Superior temporal gyrus (tissue), 1 donor: ENCODE data around the gene TRIM65.
A peak's percentile ranks its signal among the peaks of the same experiment; 100 is the strongest.

ENCODE experiments used
- DNase-seq: peaks from one replicate; pipeline ENCODE4 v3.0.0-alpha.2; 2016; ENCODE audit errors: extremely low spot score

TRIM65 gene

DNA sequence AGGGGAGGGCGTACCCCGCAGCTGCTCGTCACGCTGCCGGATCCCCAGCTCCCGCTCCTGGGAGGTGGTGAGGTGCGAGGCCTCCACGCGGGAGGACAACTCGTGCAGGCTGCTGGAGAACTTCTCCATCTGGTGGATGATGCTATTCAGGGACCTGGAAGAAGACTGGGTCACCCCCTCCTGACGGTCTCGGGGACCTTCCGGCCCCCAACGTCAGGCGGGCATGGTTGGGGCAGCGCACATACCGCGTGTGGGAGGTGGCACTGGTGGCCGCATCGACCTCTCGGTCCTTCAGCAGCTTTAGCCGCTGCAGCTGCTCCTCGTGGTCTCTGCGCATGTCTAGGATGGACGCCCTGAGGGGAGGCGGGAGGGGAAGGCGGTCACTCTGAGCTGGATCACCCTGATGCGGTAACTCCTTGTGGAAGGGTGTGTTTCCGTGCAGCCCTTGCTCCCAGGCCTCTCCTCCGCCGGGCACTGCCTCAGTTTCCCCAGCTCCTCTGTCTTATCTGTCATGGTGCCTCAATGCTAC lies 21.2 kb upstream of the TRIM65 start:
- no peak for DNase-seq

DNA sequence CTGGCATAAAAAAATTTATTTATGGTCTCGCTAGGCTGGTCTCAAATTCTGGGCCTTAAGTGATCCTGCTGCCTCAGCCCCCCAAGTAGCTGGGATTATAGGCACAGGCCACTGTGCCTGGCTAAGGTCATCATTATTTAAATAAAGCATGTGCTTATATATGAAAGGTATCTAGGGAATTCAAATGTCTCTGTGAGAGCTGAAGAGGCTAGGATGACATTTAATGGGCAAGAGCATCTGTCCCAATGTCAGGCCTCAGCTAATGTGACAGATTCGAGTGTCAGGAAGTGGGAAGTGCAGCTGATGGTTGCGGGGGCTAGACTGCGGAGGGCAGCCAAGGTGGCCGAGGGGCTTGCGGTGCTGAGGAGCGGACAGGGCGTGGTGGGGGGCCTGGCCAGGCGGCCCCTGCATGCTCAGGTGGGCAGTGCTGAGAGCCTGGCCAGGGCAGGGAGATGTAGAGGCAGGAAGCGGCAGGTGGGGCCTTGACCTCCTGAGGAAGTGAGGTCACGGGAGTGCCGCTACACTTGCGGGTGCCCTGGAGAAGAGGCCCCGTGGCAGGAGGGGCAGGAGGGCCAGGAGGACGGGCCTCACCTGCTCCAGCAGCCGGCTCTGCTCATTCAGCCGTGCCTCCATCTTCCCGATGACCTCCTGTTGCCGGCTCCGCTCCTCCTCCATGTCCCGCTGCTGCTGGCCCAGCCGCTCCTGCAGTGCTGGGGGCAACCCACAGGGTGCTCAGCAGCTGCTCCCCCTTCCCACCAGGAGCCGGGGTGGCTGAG lies 20.6 kb upstream of the TRIM65 start:
- no peak for DNase-seq

DNA sequence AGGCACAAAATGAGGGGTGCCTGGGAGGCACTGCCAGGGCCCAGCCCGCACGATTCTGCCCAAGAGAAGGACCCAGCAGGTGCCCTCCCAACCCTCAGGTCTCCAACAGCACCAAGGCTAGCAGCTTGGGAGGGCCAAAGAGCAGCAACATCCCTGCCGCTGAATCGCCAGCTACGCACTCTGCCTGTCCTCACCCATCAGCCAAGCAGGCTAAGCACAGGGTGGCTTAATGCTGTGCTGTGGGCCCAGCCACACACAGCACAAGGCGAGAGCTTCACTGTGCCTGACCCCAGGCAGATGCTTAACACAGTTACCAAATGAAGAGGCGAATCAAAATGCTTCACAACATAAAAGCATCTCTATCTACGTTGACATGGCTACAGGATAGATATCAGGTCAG lies 18.5 kb upstream of the TRIM65 start:
- DNase-seq: no peak

DNA sequence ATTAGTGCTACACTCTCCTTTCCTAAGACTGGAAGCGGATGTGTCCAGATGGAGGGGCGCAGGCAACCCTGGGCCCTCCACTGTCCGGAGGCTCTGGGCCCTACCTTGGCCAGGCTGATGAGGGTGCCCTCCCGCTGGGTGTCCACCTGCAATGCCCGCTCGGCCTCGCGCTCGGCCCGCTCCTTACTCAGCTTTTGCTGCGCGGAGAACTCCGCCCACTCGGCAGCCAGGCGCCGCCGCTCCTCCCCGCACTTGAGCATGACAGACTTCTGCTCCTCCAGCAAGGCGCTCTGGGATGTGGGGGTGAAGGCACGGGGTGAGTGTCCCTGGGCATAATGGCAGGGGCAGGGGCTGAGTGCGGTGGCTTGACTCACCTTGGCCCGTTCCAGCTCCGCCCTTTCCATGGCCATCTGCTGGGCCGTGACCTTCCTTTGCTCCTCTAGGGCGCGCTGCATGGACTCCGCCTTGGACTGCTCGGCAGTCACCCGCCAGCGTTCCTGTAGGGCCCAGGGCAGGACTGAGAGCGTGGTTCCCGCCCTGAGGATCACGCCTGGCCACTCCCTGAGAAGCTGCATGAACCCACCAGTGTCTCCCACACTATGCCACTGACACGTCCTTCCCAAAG lies 18.0 kb upstream of the TRIM65 start:
- no peak for DNase-seq

DNA sequence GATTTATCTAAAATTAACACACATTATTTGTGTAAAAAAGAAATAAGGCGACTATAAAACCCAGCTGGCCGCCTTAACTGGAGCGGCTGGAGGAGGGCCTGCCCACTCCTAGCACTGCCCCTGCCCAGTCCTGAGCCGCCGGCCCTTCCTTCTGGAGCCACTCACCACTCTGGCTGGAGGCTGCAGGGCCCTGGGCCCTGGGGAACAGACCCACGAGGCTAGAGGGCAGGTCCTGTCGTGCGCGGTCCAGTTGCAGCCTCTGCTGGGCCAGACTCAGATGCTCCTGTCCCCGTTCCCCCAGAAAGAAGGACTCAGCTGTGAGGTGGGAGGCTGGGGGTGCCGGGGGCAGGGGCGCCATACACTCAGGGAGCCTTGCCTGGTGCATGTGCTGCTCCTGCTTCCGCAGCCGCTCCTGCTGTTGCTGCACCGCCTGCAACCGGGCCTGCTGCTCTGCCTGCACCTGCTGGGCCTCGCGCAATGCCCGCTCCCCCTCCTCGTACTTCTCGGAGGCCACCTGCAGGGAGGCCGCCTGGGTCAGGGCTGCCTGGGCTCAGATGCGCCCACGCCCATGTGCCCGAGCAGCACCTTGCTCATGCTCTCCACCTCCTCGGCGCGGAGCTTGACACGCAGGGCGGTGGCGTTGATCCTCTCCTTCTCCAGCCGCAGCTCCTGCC lies 16.9 kb upstream of the TRIM65 start:
- DNase-seq: no peak

DNA sequence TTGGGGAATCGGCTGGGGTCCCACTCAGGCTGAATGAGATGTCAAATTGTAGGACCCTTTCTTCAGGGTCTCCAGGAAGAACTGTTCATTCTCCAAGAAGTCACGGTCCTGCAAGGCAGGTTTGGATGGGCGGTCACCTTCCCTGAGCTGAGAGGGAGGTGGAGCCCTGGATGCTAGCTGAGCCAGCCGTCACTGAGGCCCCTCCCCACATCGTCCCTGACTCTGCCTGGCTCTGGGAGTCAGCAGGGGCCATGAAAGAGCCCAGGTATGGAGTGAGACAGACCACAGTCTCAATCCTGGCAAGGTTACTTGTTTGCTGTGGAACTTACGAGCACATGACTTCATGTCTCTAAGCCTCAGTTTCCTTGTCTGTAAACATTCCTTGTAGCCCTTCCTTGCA lies 13.9 kb upstream of the TRIM65 start:
- DNase-seq: no peak

DNA sequence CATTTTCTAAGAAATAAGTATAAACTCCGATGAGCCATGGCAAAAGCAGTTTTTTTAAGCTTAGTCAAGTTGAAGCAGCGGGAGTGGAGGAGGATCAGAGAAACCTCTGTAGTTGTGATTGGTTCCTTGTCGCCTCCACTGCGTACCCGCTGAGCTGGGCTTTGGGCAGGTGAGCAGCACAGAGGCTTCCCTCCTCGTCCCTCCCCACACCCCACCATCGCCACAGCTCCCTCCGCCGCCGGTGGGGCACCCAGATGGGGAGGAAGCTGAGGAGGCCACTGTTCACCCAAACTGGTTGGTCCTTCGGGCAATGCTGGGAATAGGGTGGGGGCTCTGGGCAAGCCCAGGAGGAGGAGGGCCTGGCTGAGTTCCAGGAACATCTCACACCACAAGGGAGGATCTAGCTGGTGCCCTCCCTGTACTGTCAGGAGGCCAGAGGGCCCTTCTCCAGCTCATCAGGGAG lies 13.1 kb upstream of the TRIM65 start:
- no peak for DNase-seq

DNA sequence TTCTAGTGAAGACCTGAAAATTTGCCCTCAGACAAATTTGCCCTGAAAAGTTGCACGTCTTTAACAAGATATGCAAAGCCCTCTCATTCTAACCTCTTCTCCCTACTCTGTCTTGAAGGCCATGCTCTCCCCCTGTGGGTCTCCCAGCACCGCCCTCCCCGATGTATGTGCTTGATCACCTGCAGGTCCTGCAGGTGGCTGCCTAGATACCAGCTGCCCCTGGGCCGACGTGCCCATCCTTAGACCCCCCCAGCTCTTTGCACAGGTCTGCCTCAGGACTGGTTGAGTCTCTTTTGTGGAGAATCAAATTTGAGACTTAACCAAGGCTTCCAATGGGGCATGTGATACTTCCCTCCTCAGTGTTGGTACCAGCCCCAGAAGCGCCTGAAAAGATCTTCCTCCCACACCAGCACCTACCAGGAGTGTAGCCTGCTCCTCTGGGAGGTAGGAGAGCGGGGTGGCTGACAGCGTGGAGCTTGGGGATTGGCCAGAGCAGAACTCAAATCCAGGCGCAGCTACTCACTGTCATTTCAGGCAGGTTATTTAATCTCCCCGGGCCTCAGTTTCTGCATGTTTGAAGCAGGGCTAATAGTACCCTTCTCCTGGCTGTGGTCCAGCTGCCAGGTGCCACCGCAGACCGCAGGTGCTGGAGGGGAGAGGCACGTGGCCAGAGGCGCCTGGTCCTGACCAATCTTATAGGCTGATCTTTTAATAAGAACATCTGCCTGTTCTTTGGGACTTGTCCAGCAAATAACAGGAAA lies 12.5 kb upstream of the TRIM65 start:
- no peak for DNase-seq

DNA sequence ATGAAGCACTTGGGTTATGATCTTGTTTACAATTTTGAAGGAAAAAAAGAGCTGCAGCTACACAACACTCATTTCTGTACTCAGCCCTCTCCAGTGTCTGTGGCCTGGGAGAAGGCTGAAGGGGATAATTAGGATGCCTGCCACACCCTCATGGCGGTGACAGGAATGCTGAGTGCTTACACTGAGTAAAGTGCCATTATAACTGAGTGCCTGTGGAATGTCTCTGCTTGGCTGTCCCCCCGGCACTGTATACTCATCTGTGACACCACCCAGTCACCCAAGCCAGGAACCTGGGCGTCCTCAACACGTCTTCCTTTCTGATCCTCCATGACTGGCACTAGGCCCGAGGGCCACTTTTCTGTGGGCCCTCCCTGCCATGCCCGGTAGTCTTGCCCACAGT lies 11.4 kb upstream of the TRIM65 start:
- no peak for DNase-seq

DNA sequence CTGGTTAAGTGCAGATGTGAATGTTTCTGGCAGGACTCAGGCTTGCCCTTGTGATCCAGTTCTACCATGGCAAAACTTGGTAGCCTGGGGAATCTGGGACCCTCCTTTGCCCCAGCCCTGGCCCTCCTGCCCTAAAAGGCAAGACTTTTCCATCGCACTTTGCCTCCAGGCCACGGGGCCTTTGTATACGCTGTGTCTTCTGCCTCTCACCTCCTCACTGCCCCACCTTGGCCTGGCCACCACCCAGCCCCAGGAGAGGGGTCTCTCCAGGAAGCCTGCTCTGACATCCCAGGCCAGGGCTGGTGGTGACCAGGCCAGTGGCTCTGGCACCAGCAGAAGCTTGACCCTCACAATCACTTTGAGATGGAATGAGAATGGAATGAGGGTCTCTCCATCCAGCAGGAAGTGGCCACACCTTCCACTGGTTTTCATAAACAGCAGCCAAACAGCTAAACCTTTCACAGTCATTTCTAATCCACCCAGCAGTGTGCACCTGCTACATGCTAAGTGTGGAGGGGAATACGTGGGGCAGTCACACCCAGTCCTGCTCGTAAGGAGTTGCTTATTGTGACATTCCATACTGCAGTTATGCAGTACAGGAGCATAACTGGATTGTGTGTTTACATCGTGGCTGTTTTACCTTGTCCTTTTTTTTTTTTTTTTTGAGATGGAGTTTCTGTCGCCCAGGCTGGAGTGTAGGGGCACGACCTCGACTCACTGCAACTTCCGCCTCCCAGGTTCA lies 9.6 kb upstream of the TRIM65 start:
- no peak for DNase-seq

DNA sequence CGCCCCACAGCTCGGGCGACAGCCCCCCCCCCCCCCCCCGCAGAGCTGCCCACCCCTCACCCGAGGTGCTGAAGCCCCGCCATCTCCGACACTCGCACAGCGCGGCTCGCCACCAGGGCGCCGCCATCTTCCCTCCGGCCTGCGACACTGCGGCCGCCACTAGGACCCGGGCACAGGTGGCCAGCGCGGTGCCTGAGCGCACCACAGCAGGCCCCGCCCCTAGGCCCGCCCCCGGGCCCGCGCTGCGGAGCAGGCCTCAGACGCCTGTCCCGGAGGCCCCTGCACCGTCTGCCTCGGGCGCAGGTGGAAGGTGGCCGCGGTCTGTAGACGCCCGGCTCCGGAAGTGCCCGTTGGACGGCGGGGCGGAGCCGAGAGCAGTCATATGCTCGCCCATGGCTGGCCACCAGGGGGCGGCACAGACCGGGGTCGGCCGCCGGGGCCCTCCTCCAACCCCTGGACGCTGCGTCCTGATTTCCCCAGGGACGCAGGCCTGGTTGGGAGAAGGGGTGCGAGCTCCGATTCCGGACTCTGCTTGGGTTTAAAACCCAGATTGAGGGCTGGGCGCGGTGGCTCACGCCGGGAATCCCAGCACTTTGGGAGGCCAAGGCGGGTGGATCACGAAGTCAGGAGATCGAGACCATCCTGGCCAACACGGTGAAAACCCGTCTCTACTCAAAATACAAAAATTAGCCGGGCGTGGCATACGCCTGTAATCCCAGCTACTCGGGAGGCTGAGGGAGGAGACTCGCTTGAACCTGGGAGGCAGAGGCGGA lies 8.2 kb upstream of the TRIM65 start, which contains the start of gene MRPL38:
MRPL38 (minus strand) TSS at position 136 of the 773 bp plus-strand sequence; CDS start at position 127, 9 bp downstream.
- peak; percentile 84 for DNase-seq

DNA sequence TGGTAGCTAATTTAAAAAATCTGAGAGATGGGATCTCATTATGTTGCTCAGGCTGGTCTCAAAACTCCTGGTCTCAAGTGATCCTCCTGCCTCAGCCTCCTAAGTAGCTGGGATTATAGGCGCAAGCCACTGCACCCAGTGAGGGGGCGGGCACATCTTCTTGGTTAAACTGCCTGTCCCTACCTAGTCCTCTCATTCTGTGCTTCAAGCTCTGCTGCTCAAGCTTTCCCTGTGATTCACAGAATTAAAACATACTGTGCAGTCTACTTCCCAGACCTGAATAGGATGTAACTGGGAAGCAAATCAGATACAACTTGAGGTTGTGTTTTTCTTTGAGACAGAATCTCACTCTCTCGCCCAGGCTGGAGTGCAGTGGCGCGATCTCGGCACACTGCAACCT lies 5.7 kb upstream of the TRIM65 start:
- no peak for DNase-seq

DNA sequence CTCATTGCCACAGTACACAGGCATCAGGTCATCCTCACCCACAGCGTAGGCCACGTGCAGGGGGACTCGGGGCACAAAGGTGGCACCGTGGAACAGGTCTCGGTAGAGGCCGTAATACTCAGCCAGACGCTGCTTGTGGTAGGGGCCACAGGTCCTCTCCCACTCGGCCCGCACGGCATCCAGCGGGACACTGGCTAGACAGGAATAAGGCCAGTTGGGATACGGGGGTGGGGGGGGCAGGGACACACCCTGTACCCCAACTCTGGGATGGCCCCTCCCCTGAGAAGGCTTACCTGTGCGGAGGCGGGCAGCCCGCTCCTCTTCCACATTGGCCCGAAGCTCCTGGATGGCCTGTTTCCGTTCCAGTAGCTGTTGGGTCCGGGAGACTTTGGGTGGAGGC lies 5.0 kb upstream of the TRIM65 start:
- DNase-seq: no peak

DNA sequence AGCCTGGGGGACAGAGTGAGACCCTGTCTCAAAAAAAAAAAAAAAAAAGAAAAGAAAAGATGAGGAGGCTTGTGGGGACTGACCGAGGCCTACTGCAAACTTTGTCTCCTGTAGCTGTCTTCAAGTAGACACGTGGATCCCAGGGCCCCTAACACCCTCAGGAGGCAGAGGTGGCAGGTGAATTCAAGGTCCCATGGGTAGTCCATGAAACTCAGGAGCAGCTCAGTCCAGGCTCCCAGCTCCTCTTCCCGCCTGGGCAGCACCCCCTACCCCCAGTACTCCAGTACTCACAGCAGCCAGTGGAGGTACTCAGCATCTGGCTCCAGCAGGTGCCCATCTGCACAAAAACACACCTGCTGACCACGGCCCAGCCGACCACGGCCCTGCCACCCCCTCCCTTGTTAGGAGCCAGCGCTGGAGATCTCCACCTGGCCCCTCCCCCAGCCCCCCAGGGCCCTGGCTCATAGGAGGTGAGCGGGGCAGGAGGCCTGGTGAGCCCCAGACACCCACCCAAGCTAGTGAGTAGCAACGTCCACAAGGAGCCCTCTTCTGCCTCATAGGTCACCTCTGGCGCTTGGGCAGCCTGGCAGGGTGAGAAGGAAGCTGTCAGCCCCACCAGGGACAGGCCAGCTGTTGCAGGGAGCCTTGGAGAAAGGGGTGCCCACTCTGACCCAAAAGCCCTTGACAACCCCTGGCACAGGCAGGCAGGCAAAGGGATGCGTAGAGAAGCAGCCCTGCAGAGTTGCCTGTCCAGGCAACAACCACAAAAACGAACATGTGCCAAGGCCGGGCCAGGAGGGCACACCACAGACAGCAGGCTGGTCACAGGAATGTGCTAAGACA lies 4.2 kb upstream of the TRIM65 start:
- DNase-seq: no peak

DNA sequence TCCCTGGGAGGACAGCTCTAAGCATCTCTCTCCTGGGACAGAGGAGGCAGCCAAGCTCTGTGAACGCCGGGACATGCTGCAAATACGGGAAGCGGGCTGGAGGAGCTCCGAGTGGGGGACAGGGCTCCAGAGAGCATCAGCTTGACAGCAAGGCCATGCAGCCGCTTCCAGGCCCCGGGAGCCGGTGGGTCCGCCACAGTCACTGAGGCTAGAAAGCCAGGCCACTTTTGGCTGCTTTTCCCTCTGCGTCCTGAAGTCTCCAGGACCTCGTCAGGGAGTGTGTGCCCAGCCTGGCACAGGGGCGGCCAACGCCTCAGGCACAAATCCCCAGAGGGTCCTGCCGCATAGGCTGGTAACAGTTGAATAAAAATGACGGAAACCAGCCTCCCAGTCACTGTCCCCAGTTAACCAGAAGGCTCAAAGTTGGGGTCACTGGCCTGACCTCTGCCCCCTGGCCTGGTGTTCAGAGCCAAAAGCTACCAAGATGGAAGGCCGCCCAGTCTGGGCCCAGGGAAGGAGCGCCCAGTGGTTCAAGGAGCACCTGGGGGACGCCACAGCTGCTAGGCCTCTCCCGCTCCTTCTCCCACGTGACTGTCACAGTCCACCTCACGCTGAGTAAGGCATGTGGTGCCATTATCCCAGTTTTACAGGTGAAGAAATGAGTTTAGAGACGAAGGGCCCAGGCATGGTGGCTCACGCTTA lies 3.2 kb upstream of the TRIM65 start:
- no peak for DNase-seq

DNA sequence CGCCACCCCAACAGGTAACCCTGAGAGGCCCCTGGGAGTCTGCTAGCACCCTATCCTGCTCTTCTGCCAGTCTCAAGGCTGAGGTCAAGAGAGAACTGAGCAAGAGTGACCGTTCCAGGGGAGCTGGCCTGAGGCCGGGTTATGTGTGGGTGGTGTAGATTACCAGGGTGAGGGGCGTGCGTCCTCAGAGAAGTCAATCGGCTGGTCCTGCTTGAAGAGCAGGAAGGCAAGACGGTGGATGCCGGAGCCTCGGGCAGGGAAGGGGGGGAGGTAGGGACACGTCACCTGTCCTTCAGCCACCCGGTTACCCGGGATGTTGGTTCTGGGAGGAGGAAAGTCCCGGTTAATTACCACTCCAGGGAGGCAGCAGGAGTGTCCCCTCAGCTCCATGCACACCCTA lies 2.6 kb upstream of the TRIM65 start:
- no peak for DNase-seq

DNA sequence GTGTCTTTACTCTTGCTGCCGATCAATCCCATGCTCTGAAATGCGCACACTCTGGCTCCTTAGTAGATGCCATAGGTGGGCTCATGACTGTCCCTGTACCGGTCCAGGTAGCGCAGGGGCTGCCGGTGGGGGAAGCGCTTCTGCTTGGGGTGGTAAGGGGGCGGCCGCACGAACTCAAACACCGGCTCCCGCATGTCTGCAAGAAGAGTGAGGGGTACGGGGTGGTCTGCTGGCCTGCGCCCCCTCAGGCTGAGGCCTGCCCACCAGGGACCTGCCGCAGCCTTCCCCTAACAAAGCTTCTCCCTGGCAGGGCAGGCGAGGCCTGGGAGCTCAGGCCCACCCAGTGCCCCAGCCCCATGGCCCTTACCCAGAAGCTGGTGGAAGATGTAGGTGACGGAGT lies 2.0 kb upstream of the TRIM65 start:
- DNase-seq: no peak

DNA sequence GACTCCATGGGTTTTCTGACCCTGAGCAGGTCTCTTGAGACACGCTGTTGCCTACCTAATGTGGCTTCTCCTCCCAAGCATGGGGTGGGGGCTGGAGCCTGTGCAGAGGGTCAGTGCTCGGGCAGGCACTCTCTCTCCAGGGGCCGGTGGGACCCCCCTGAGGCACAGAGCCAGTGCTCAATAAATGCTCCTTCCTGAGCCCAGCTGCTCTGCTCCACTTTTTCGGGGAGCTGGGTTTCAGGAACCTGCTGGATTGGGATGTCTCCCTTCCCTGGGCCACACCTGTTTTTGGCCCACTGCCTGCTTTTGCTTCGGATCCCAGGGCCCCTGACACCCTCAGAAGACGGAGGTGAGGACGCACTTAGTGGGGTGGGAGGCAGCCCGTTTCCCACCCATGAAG lies 1.3 kb upstream of the TRIM65 start:
- no peak for DNase-seq
